Measurements from ENCODE around the gene MBD5. TPM values are rescaled to one million over a fixed set of nuclear protein-coding genes. Genes with fewer than 3 reads are reported as not detected.

MBD5 gene
- total RNA-seq, 1 experiment from 2014 or later = 33.9 TPM

GRCh38 chr2:148484066-148484465 is 463.2 kb downstream of the MBD5 start:
- H3K4me1 Mint-ChIP-seq (ENCODE audit: insufficient read depth, unreplicated experiment) = no peaks in the 10 kb centered on the region
- H3K27me3 Mint-ChIP-seq (ENCODE audit: insufficient read depth, unreplicated experiment) = no peaks in the 10 kb centered on the region
- no peak for TF ChIP-seq CTCF (IDR thresholded peaks at IDR 0.05; ENCODE audit: unreplicated experiment)
- CTCF ChIA-PET = interaction anchor here (0.6 to 0.9 kb wide), 3 partner anchors 25 to 1231 kb away, joined by 3 to 4 read pairs (median 3); no protein-coding TSS in a partner anchor
- no peaks in the 10 kb centered on the region for H3K9me3 Mint-ChIP-seq (ENCODE audit: unreplicated experiment)
- no peaks in the 10 kb centered on the region for H3K36me3 Mint-ChIP-seq (ENCODE audit: insufficient read depth, unreplicated experiment)
- H3K4me3 Mint-ChIP-seq (ENCODE audit: unreplicated experiment) = no peak overlapping the region
- BruUV-seq (replicated peaks) = no TSS peak
- H3K27ac Mint-ChIP-seq (ENCODE audit: low read depth, unreplicated experiment) = no peak overlapping the region
- POLR2A ChIA-PET = no interaction called here
- DNase-seq (ENCODE audit: unreplicated experiment) = no peak
- intact Hi-C loops (cut with micrococcal nuclease) = no loop called here

GRCh38 chr2:148486655-148487054 is 465.8 kb downstream of the MBD5 start:
- CTCF ChIA-PET = interaction anchor here (0.6 to 1.7 kb wide), 3 partner anchors 23 to 550 kb away, joined by 3 to 4 read pairs (median 4); no protein-coding TSS in a partner anchor
- no peak overlapping the region for H3K27ac Mint-ChIP-seq (ENCODE audit: low read depth, unreplicated experiment)

GRCh38 chr2:148487439-148487838 is 466.5 kb downstream of the MBD5 start:
- no peak for TF ChIP-seq CTCF (IDR thresholded peaks at IDR 0.05; ENCODE audit: unreplicated experiment)
- intact Hi-C loops (cut with micrococcal nuclease) = no loop called here
- no peaks in the 10 kb centered on the region for H3K4me1 Mint-ChIP-seq (ENCODE audit: insufficient read depth, unreplicated experiment)
- no peaks in the 10 kb centered on the region for H3K36me3 Mint-ChIP-seq (ENCODE audit: insufficient read depth, unreplicated experiment)
- H3K27ac Mint-ChIP-seq (ENCODE audit: low read depth, unreplicated experiment) = no peak overlapping the region
- ChIA-PET CTCF (no interaction called here), POLR2A (no interaction called here)
- no peaks in the 10 kb centered on the region for H3K9me3 Mint-ChIP-seq (ENCODE audit: unreplicated experiment)
- no peak overlapping the region for H3K4me3 Mint-ChIP-seq (ENCODE audit: unreplicated experiment)
- BruUV-seq (replicated peaks) = no TSS peak
- H3K27me3 Mint-ChIP-seq (ENCODE audit: insufficient read depth, unreplicated experiment) = no peaks in the 10 kb centered on the region
- DNase-seq (ENCODE audit: unreplicated experiment) = no peak

More at GRCh38 chr2:148486655-148487054, 465.8 kb downstream of the MBD5 start:
- intact Hi-C loops (cut with micrococcal nuclease) = no loop called here
- Mint-ChIP-seq H3K36me3 (ENCODE audit: insufficient read depth, unreplicated experiment) (no peaks in the 10 kb centered on the region), H3K4me3 (ENCODE audit: unreplicated experiment) (no peak overlapping the region), H3K9me3 (ENCODE audit: unreplicated experiment) (no peaks in the 10 kb centered on the region), H3K4me1 (ENCODE audit: insufficient read depth, unreplicated experiment) (no peaks in the 10 kb centered on the region), H3K27me3 (ENCODE audit: insufficient read depth, unreplicated experiment) (no peaks in the 10 kb centered on the region)
- no peak for DNase-seq (ENCODE audit: unreplicated experiment)
- POLR2A ChIA-PET = interaction anchor here (0.6 to 2.1 kb wide), 2 partner anchors 23 to 386 kb away, joined by 4 read pairs; no protein-coding TSS in a partner anchor
- no TSS peak for BruUV-seq (replicated peaks)
- no peak for TF ChIP-seq CTCF (IDR thresholded peaks at IDR 0.05; ENCODE audit: unreplicated experiment)

- Mint-ChIP-seq H3K9me3 (ENCODE audit: unreplicated experiment) (no peaks in the 10 kb centered on the region), H3K27me3 (ENCODE audit: insufficient read depth, unreplicated experiment) (no peaks in the 10 kb centered on the region), H3K27ac (ENCODE audit: low read depth, unreplicated experiment) (no peak overlapping the region), H3K4me1 (ENCODE audit: insufficient read depth, unreplicated experiment) (no peaks in the 10 kb centered on the region), H3K4me3 (ENCODE audit: unreplicated experiment) (no peak overlapping the region), H3K36me3 (ENCODE audit: insufficient read depth, unreplicated experiment) (no peaks in the 10 kb centered on the region)
- TF ChIP-seq CTCF (IDR thresholded peaks at IDR 0.05; ENCODE audit: unreplicated experiment) = no peak
- POLR2A ChIA-PET = no interaction called here
- CTCF ChIA-PET = no interaction called here
- BruUV-seq (replicated peaks) = no TSS peak
- intact Hi-C loops (cut with micrococcal nuclease) = no loop called here
- no peak for DNase-seq (ENCODE audit: unreplicated experiment)
Measured at GRCh38 chr2:148490840-148491439, 470.0 kb downstream of the MBD5 start.

All from MCF 10A (cell line).